ENCODE results near the gene DHODH. TPM values are rescaled to one million over a fixed set of nuclear protein-coding genes. Genes with fewer than 3 reads are reported as not detected.
A peak's percentile ranks its signal among the peaks of the same experiment; 100 is the strongest.
"Not testable (repeated sequence)": the region's sequence is repeated elsewhere in the genome, so short reads cannot be mapped to it uniquely, and the experiment has no call there.

DHODH gene
- polyA plus RNA-seq, 2 of the 4 experiments (the other 2 are of a cell fraction), result 9.7 to 13.2 TPM

GRCh38 chr16:71995038-71995437 lies 13.5 kb upstream of the DHODH start:
- no peak overlapping the region for H3K4me2 ChIP-seq
- H3K4me3 ChIP-seq, result no peak overlapping the region
- ATAC-seq (no peak), DNase-seq (ENCODE audit: low read depth in 1 of 2, low spot score in 1 of 2) (no peak), FAIRE-seq (no peak)
- WGBS (ENCODE audit: missing lambda C conversion rate), result 56% methylated on average over 5 of the region's 5 CpGs
- POLR2A ChIA-PET, result no interaction called here
- H3K4me1 ChIP-seq, result no peaks in the 10 kb centered on the region
- no peaks in the 10 kb centered on the region for H3K9me3 ChIP-seq
- CTCF ChIA-PET, result no interaction called here
- no peak for TF ChIP-seq ZC3H11A (IDR thresholded peaks at IDR 0.05)
- TF ChIP-seq KDM1A (IDR thresholded peaks at IDR 0.05; ENCODE audit: low read depth), result no peak
- no peak for TF ChIP-seq MAZ (IDR thresholded peaks at IDR 0.05; ENCODE audit: borderline replicate concordance, low read depth, low read length)
- no peak for TF ChIP-seq RCOR1 (IDR thresholded peaks at IDR 0.05; ENCODE audit: low read depth, low read length)
- TF ChIP-seq E2F6 (IDR thresholded peaks at IDR 0.05; ENCODE audit: borderline replicate concordance, low read depth), result no peak
- TF ChIP-seq MYC (IDR thresholded peaks at IDR 0.05; ENCODE audit: borderline replicate concordance, low read length), result no peak
- TF ChIP-seq ZFP36 (IDR thresholded peaks at IDR 0.05; ENCODE audit: borderline replicate concordance, partially characterized antibody), result no peak
- TF ChIP-seq MAFK (IDR thresholded peaks at IDR 0.05; ENCODE audit: partially characterized antibody), result no peak
- no peak for TF ChIP-seq HEYL (CRISPR knock-in tag; IDR thresholded peaks at IDR 0.05)
- TF ChIP-seq EHF (CRISPR knock-in tag; IDR thresholded peaks at IDR 0.05), result no peak
- TF ChIP-seq HOXB13 (CRISPR knock-in tag; IDR thresholded peaks at IDR 0.05; ENCODE audit: low read depth), result no peak
- TF ChIP-seq POLR2AphosphoS2 (conservative IDR thresholded peaks at IDR 0.05; ENCODE audit: low read length), result no peak
- TF ChIP-seq ZNF302 (CRISPR knock-in tag; IDR thresholded peaks at IDR 0.05), result no peak
- TF ChIP-seq GATA3 (IDR thresholded peaks at IDR 0.05; ENCODE audit: borderline replicate concordance), result no peak
- no peak for TF ChIP-seq BCL3 (IDR thresholded peaks at IDR 0.05)
- no peak for TF ChIP-seq HMGXB4 (CRISPR knock-in tag; IDR thresholded peaks at IDR 0.05; ENCODE audit: borderline replicate concordance)
- TF ChIP-seq EHMT2 (IDR thresholded peaks at IDR 0.05; ENCODE audit: low read depth), result no peak
- no peak for TF ChIP-seq USF2 (IDR thresholded peaks at IDR 0.05)
- no peak overlapping the region for H3K27ac ChIP-seq

- peak; percentile 93 for TF ChIP-seq ZC3H11A (IDR thresholded peaks at IDR 0.05)
These were observed 11.0 kb upstream of the DHODH start for GRCh38 chr16:71997578-71997977.

GRCh38 chr16:72001180-72001874 lies 7.2 kb upstream of the DHODH start:
- ATAC-seq (no peak), DNase-seq (ENCODE audit: low read depth in 1 of 2, low spot score in 1 of 2) (no peak), FAIRE-seq (no peak)
- WGBS (ENCODE audit: missing lambda C conversion rate), result 13% methylated on average over 7 of the region's 7 CpGs
- Histone ChIP-seq H3K4me1 (no peaks in the 10 kb centered on the region), H3K9me3 (no peaks in the 10 kb centered on the region), H3K4me2 (no peak overlapping the region), H3K27ac (no peak overlapping the region), H3K4me3 (no peak overlapping the region)
- TF ChIP-seq SMC3 (IDR thresholded peaks at IDR 0.05) (no peak), TFCP2L1 (CRISPR knock-in tag; IDR thresholded peaks at IDR 0.05) (no peak), HES2 (IDR thresholded peaks at IDR 0.05) (no peak), NR3C1 (IDR thresholded peaks at IDR 0.05) (no peak), FOSB (CRISPR knock-in tag; IDR thresholded peaks at IDR 0.05) (no peak), CBX2 (IDR thresholded peaks at IDR 0.05; ENCODE audit: borderline replicate concordance, low read depth) (no peak), RFX5 (IDR thresholded peaks at IDR 0.05) (no peak), ZSCAN20 (CRISPR knock-in tag; IDR thresholded peaks at IDR 0.05) (no peak), CHD2 (IDR thresholded peaks at IDR 0.05; ENCODE audit: low read length, partially characterized antibody) (no peak), ZNF302 (CRISPR knock-in tag; IDR thresholded peaks at IDR 0.05) (no peak)
- POLR2A ChIA-PET, result no interaction called here
- CTCF ChIA-PET, result interaction anchor here (1.0 to 1.2 kb wide), 3 partner anchors 20 to 45 kb away, joined by 3 to 4 read pairs (median 3); no protein-coding TSS in a partner anchor

More at GRCh38 chr16:71997578-71997977, 11.0 kb upstream of the DHODH start:
- H3K27ac ChIP-seq; ATAC-seq; CTCF ChIA-PET; H3K4me1 ChIP-seq; H3K9me3 ChIP-seq; H3K4me3 ChIP-seq; H3K4me2 ChIP-seq; FAIRE-seq; DNase-seq (ENCODE audit: low read depth in 1 of 2, low spot score in 1 of 2); POLR2A ChIA-PET: not testable (repeated sequence)
- 74% methylated on average over 9 of the region's 9 CpGs for WGBS (ENCODE audit: missing lambda C conversion rate)

Data from A549 (cell line).